Hematopoietic multipotent progenitor cell (in vitro differentiated cells): ENCODE results near the gene SV2B. TPM values are rescaled to one million over a fixed set of nuclear protein-coding genes. Genes with fewer than 3 reads are reported as not detected.
A peak's percentile ranks its signal among the peaks of the same experiment; 100 is the strongest.

Experiments
- DNase-seq, 3 donors: peaks; one replicate each; pipeline ENCODE4 v3.0.0-alpha.2; 2011 to 2015; ENCODE audit warnings: low read depth in 2 of 3, low spot score in 2 of 3
- total RNA-seq: library from RNA; depleted of rRNA; stranded (reverse); fragments of >200 nt; gene quantifications from one replicate; pipeline ENCODE4 v1.2.3, GENCODE V29; 2012

The SV2B gene
- total RNA-seq, 1 donor, result 0.27 TPM

DNA sequence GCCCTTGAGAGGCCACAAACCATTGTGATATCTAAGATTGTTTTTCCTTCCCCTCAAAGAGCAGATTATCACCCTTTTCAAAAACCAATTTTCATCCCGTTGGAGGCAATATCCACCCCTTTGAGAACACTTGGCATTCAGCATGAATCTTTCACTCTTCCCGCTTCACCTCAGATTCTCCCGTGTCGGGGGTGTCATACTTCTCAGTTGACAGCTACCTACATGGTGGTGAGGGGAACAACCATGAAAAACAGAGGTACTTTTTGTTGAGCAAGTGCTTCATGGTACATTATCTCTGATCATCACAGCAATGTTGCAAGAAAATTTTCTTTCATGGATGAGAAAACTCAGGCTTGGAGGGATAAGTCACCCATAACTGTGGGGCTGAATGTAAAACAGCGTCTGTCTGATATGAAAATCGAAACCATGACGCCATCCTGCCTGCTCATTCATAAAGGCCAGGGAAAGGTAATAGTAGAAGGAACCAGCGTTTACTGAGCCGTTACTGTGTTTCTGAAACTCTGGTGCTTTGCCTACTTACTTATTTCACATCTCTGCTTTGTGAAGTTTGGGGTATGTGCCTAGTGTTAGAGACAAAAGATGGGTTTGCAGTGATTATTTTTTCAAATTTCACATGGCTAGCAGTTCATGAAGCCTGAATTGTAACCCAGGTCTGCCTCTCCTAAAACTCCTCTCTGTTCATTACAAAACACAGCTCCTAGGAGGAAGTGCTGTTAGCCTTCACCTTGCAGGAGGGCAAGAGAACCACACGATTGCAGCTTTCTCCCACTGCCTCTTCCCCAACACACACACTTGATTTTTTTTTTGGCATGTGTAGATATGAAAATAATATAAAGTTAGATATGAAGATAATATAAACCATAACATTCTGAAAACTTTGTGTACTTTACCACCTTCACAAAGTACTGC lies 35.4 kb downstream of the SV2B start:
- DNase-seq, result no peak

DNA sequence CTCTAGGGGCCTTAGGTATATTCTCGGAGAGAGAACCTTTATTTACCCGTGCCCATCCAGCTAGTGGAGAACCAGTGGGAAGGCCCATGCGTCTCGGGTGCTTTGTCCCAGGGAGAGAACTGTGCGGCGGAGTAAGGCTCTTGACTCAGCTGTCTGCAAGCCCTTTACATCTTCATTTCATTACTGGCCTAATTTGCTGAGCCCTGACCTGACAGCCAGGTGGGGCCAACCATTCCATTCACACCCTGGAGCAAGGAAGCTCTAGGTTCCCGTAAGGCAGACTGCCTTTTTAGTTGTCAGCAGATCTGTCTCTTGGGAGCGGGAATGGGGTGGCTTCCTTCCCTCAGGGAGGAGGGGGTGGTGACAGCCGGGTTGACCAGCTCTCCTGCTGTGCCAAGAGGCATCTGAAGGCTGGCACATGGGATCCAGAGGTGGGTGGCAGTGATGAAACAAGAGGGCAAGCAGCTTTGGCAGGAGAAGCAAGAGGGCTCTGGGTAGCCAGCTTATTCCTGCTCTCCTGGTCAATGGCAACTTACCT lies 36.4 kb downstream of the SV2B start:
- no peak for DNase-seq

DNA sequence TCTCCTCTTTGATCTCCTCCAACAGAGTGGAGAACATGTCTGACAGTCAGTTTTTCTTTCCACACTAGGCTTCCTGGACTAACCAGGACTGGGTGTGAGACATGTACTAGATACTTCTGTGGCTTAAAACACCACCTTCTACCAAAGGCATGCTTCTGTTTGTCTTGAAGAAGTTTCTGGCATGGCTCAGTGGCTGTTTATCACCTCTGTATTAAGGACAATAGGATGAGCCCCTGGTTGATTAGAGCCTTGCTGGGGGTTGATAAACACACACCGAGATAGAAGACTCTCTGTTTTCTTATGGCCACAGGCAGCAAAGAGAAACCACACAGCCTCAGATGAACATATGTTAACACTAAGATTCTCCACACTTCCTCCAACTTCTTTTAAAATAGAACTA lies 40.5 kb downstream of the SV2B start:
- DNase-seq, result peak in 1 of 3 donors; percentile 3

DNA sequence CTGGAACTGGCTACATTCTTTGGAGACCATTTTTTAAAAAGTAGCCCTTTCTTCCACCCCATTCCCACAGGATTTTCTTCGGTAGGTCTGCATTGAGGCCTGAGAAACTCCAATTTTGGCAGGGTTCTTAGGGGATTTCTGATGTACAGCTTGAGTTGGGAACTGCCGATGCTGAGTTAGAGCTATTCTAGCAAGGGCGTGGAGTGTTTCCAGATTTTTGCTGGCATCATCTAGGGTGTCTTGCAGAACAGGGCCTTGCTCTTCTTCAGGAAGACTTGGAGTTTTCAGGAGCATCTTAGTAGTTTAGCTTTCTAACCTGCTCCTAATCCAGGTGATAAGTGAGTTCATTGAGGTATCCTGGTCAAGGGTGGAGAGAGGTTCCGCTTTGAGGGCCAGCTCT lies 41.0 kb downstream of the SV2B start:
- no peak for DNase-seq

DNA sequence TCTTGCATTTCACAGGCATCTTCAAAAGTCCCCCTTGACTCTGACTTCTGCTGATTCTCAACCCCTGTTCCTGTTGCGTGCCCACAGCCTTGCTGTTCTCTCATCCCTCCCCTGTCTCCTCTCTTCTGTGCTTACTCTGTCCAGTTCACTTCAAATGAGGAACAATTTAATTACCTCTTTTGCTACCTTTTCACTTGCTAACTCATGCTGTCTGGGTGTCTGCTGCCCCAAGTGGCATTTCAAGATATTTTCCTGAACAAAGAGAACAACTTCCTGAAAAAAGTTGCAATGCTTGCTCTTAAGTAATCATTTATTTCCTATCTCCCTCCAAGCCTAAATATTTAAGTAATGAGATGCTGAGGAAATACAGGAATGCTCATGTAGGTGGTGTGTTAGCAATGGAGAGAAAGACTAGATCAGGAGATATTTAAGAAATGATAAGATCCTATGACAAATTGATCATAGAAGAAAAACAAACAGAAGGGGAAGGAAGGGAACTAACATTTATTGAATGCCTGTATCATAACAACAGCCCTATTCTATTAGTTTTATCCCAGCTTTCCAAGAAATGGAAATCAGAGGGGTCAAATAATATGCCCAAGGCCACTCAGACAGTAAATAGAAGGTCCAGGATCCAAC lies 42.2 kb downstream of the SV2B start:
- DNase-seq, result peak in 2 of 3 donors; percentile 37 to 76

DNA sequence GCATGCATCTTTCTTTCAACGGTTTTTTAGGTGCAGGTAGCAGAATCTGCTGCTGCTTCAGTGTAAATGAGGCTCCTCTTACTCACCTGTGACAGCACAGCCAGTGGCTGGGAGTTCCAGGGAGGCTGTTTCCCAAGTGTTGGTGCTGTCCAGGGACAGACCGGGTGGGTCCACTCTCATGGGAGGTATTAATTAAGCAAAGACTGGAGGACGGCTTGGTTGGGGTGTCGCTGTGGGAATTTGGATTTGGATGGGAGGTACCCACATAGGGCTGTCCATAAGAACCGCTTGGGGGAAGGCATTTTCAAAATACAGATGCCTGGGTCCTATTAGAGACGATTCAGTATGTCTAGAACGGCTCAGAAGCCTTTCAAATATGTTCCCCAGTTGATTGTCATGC lies 42.9 kb downstream of the SV2B start:
- DNase-seq, result no peak

DNA sequence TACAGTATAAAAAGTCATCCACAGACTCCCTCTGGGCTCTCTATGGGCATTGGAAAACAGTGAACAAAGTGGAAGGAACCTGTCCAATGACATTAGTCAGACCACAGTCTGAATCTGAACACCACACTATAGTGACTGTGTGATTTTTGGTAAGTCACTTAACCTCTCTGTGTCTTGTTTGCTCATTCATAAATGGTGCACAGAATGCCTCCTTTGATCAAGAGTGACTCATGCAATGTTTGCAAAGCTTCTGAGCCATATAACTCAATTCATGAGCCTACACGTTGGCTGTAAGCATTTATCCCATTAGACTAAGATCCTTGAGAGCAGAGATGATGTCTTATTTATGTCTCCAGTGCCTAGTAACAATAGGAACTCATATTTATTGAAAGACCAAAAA lies 46.7 kb downstream of the SV2B start:
- DNase-seq, result no peak

DNA sequence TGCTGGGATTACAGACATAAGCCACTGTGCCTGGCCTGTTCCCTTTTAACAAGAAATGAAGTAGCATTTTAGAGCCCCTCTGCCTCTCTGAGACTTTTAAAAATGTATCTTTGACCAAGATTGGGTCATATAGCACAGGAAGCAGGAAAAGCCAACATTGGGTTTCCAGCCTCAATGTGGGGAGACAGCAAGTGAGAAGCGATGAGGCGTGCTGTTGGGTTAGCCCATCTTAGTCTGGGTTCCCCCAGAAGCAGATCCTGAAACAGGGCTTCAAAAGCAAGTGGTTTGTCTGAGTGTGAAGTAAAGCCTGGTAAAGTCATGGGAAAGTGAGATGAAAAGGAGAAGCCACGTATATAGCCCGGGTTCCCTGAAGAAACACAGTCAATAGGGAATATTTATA lies 48.2 kb downstream of the SV2B start:
- DNase-seq, result no peak

DNA sequence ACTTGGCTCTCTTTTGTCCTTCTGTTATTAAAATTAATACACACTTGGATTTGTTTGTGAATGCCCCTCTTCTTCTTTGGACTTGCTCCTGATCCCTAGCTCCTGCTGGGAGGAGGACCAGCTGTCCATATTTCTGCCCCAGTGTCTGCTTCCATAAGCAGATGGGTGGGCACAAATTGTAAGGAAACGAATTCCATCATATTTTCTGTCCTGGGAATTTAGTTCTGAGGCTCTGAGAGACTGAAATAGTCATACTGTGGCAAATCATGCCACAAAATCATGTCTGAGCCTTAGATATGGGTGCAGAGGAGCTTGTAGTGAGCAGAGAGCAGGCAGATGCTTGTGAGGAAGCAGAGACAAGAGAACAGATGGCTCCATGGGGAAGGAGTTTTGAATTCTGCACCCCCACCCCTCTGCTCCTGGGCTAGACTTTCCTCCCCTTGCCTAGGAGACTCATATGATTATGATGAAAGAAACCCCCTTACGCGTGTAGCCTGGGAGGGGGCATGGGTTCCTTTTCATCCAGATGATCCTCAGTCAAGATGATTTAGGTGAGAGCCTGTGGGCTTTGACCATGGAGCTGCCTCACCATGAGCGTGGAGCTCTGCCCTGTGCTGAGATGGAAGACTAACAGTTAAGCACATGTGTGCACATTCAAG lies 50.6 kb downstream of the SV2B start:
- DNase-seq, result no peak

DNA sequence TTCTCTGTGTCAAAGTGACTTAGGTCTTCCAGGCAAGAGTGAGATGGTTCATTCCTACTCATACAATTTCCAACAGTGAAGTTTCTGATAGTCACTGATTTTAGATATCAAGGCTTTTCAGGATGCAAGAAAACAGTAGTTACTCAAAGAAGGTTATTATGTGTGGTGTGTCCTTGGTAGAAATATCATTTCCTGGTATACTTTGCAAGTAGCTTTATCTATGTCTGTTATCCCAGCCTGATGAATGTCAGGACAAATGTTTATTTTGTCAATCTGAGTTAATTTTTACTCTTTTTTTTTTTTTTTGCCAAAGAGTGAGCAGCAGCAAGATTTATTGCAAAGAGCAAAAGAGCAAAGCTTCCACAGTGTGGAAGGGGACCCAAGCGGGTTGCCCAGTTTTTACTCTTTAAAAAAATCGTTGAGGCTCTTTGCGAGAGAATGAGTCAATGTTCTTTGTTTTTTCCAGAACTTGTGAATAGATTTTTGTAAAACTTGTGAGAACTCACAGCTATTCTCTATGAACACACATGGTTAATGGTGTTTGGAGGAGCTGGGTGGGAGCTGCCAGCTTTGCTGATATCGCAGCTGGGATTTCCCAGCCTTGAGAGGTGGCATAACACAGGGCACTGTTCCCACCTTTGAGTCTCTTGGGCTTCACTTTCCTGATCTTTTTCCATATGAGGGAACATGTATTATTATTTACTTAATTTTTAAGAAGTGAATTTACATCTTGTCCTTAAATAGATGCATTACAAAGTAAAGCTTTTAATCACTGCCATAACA lies 51.9 kb downstream of the SV2B start:
- DNase-seq, result no peak

DNA sequence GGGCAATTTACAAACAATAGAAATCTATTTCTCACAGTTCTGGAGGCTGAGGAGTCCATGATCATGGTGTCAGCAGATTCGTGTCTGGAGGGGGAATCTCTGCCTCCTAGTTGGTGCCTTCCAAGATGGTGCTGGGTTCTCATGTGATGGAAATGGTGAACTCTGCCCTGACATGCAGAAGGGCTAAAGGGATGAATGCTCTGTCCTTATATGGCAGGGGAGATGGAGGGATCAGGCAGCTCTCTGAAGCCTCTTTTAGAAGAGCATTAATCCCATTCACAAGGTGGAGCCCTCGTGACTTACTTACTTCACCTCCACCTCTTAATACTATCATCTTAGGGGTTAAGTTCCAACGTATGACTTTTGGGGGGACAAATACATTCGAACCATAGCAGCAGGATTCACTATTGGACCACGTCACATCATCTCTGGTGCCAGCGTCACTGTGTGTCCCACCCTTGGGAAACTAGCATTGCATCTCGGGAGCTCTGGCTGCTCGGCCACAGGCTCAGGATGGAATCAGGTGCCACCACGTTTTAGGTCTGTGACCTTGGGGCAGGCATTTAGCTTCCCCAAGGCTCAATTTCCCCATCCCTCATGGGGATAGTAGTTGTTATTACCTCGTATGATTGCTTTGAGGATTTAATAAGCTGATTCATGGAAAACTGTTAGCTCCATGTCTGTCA lies 53.0 kb downstream of the SV2B start:
- DNase-seq, result no peak

DNA sequence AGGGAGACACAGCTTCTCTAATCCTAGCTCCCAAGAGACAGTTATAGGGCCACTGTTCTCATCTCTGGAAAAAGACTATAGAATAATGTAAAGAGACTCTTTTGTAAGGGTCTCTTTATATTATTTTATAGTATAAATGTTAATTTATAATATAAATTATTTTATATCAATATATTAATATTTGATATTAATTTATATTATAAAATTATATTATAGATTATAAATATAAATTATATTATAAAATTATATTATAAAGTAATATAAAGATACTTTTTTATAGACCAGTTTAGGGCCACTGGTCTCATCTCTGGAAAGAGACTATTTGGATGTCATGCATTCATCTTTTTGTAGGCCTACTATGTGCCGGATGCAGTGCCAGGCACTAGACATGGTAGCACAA lies 53.9 kb downstream of the SV2B start:
- DNase-seq, result no peak

DNA sequence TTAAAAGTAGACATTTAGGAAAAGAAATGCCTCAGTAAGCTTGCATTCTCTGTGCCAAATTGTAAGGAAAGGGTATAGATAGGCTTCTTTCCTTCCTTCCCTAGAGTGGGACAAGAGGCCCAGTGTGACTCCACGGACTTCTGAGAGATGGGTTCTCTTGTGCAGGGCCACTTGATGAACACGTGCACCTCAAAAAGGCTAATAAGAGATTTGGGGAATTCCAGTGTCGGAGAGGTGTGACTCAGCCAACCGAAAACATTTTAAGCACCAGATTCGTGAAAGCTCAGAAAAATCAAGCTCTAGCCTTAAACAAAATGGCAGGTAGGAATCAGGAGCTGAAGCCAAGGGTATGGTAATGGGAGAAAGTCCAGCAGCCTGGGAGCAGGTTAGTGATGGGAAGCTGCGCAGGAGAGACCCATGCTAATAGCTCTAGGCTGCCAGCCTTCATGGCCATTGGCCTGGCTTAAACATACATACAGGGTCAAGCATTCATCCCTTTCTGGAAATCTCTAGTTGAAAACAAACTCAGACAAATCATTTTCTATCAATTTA lies 56.2 kb downstream of the SV2B start:
- DNase-seq, result no peak

DNA sequence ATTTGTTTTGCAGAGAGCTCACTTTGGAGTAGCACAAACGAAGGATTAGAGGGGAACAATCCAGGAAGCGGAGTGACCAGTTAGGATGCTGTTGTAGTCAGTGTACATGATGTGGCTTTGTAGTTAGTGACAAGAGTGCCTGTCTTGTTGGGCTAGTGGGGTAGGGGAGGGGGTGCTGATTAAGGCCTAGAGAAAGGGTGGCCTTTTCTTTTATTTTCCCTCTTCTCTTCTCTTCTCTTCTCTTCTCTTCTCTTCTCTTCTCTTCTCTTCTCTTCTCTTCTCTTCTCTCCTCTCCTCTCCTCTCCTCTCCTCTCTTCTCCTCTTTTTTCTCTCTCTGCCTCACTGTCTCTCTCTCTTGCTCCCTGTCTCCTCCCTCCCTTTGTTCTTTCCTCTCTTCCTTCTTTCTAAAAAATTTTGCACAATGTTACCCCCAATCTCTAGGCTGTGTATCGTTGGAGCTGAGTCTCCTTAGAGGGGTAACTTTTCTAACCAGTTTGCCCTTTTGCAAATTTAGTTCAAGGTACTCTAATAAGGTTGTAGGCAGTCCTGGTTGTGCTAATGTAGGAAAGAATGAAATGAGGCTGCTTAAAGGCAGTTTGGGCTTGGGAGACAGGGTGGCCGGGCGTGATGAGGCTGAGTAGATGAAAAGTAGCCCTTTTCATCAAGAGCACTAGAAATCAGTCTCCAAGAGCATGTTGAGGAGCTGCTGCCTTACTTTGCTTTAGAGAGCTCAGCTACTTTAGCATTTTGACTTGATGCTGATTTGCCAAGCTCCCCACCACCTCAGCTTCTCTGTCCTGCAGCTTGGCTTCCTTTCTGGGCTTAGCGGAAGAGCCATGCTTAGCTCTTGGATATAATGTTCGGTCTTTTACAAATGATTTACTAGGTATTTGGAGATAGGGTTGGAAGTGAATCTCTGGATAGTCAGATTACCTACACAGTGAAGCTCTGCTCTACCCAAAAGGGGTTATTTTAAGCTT lies 58.6 kb downstream of the SV2B start:
- no peak for DNase-seq

DNA sequence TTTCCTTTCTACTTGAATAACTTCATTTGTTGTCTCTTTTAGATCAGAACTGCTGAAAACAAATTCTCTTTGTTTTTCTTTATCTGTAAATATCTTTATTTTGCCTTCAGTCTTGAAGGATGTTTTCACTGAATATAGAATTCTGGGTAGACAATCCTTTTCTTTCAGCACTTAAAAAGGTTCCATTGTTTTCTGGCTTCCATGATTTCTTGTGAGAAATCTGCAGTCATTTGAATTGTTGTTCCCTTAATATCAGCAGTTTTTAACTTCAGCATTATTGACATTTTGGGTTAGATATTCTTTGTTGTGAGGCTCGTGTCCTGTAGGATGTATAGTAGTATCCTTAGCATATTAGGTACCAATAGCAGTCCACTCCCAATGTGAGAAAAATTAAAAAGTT lies 65.8 kb downstream of the SV2B start:
- peak in 1 of 3 donors; percentile 43 for DNase-seq

DNA sequence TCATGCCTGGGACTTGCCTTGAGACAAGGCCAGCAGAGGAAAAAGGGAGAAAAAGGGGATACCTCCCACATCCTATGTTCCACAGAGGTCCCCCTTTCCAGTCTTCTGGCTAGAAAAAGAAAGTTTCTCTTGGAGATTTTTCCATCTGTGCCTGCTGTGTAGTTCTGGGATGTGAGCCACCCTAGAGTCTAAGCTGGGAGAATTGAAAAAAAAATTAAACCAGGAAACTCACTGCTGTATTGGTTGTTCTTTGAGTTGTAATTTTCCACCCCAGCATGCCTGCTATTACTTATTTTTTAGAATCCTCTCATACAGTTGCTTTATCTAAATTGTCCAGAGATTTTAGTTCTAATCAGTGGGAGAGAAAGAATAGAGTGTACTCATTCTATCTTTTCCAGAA lies 68.4 kb downstream of the SV2B start:
- DNase-seq, result no peak

DNA sequence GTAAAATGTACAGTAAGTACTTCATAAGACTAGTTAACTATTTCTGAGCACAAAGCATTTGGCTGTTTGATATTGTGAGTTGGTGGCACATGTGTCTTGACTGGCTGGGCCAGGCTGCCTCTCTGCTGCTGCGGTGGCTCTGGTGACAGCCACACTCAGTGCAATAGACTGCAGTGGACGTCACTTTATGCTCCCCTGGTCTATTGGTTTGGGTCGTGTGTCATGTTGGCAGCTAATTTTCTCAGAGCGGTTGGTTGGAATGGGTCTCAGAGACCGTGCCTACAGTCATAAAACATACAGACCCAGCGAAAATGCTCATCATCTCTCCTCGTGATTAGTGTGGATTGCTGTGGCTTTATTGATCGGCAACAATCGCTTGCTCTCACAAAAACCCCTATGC lies 71.3 kb downstream of the SV2B start:
- no peak for DNase-seq

DNA sequence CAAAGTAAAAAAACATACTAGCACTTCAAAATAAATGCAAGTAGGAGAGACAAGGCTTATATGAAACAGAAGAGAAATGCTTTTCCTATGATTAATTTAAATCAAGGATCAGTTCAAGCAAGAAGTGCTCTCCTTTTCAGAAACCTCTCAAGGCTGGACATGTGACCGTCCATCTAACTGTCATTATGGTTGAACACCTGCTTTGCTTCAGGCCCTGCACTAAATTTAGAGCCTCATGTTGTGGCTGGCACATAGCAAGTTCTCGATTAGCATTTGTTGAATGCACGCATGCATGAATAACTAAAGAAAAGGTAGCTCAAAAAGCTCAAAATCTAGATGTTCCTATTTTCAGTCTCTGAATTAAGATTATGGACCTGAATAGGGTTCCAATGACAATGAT lies 82.0 kb downstream of the SV2B start:
- DNase-seq, result no peak

DNA sequence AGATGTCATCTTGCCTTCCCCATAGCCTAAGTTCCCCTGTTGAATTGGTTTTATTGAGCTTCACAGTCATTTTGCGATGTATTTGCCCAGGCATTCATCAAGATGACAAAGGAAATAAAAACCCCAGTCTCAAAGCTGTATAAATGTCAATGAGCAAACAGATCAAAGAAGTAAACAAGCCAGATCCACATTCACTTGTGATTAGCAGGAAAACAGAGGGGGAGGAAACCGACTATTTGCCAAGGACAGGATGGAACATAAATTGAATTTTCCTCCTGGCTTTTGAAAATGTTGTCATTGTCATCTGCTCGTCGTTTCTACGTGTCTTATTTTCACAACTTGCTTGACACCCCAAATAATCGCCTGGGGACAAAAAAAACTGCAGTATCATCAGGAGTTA lies 83.5 kb downstream of the SV2B start:
- no peak for DNase-seq
